SK-N-MC (cell line): ENCODE measurements around the gene SLC7A10.

Source experiments
- EZH2 ChIP-seq: fragments of 200-600 bp; sonication (generic); IDR thresholded peaks from one replicate; pipeline ENCODE4 v1.6.1; 2017; ENCODE audit warnings: antibody characterized with exemption
- FOXP2 ChIP-seq: optimal IDR thresholded peaks from 2 replicates; pipeline ENCODE3; 2011; ENCODE audit warnings: mild to moderate bottlenecking, moderate library complexity; ENCODE audit not compliant: insufficient read depth; ENCODE audit errors: extremely low read length, control extremely low read depth
- POLR2AphosphoS5 ChIP-seq: IDR thresholded peaks from 2 replicates; pipeline ENCODE4 v1.6.1; 2012; ENCODE audit warnings: mild to moderate bottlenecking, low read depth, low read length, borderline replicate concordance

GRCh38 chr19:33201473-33201872 lies 24.2 kb downstream of the SLC7A10 start:
- TF ChIP-seq POLR2AphosphoS5 = no peak
- TF ChIP-seq EZH2 = no peak
- no peak for TF ChIP-seq FOXP2
